H4 (cell line): Measurements from ENCODE around the gene EYS. TPM values are rescaled to one million over a fixed set of nuclear protein-coding genes. Genes with fewer than 3 reads are reported as not detected.
A peak's percentile ranks its signal among the peaks of the same experiment; 100 is the strongest.
"Not testable (repeated sequence)": the region's sequence is repeated elsewhere in the genome, so short reads cannot be mapped to it uniquely, and the experiment has no call there.

ENCODE experiments used
- DNase-seq: peaks from one replicate; pipeline ENCODE4 v3.0.0-alpha.2; 2015; ENCODE audit warnings: low spot score
- total RNA-seq: library from RNA; depleted of rRNA; stranded (reverse); fragments of >200 nt; shearing (Covaris generic); gene quantifications from 2 replicates; pipeline ENCODE4 v1.2.3, GENCODE V29; 2014

The EYS gene
- total RNA-seq, 1 experiment from 2014 or later = 0.17 TPM

DNA sequence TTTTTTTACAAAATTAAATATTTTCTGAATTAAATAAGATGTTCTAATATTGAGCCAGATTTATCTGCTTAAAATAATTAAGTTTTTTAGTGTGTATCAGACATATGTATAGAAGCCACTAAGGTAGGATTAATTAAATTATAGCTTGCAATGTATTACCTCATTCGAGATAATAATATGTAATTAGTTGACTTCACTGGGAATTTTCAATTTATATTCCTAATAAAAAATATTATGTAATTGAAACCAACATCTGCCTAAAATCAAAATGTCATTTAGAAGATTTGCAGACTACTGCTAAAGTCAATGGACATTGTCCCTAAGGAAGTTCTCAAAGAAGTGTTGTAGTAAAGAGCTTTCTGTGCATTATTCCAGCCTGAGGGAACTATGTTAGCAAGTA lies 254.7 kb downstream of the EYS start:
- DNase-seq = no peak

- no peak for DNase-seq
Observed at GRCh38 chr6:65450451-65450850, 256.6 kb downstream of the EYS start.

DNA sequence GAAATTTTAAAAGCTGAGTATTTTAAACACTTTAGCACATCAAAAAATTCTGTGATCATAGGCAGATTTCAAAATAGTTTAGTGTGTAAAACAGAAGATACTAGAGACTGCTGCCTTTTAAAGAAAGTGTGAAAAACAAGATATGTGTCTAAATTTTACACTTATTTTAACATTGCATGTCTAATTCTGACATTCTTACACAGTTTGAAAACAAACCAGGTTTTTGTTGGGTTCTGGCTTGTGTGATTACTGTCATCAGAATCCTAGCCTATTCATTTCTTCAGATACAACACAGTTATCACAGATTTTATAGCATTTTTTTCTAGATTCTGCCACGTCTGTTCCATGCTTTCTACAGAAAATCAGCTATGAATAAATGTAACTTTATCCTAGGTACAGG lies 257.1 kb downstream of the EYS start:
- DNase-seq = no peak

DNA sequence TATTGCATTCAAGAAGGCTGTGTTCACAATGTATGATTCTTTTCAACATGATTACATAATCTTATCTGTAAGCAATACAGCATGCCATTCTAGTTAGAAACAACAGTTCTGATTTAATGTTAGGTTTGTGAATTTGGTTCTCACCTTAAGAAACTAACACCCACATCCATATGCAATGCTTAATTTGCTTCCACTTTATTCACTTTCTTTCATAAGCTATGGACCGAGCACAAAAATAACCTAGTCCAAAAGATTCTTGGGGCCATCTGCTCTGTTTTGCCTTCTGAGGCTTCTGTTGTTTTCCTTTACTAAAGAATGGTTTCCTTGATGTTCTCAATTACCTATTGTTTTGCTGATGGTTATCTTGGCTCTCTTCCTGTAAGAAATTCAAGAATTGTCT lies 258.2 kb downstream of the EYS start:
- DNase-seq = no peak

- no peak for DNase-seq
Observed at GRCh38 chr6:65436281-65436680, 270.7 kb downstream of the EYS start.

DNA sequence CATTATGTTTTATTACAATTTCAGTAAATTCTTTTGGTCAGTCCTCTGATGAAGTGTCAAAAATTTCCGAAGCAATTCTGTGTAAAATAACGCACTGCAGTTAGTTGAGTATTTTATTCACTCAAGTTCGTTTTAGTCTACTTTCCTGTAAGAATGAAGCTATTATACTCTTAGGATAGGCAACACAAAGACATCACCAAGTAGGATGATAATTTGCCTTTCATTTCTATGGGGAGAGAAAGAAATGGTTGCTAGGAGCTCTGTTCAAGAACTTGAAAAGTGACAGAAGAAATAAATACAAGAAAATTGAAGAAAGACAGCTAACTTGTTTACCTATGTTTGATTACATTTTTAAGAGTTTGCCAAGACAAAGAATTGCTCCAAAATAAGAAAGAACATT lies 290.4 kb downstream of the EYS start:
- no peak for DNase-seq

- no peak for DNase-seq
Observed at GRCh38 chr6:65410309-65410708, 296.7 kb downstream of the EYS start.

GRCh38 chr6:65402564-65402963 lies 304.5 kb downstream of the EYS start:
- DNase-seq = no peak

GRCh38 chr6:65399355-65400084 lies 307.5 kb downstream of the EYS start:
- peak; percentile 11 for DNase-seq

GRCh38 chr6:65398851-65399250 lies 308.2 kb downstream of the EYS start:
- no peak for DNase-seq

DNA sequence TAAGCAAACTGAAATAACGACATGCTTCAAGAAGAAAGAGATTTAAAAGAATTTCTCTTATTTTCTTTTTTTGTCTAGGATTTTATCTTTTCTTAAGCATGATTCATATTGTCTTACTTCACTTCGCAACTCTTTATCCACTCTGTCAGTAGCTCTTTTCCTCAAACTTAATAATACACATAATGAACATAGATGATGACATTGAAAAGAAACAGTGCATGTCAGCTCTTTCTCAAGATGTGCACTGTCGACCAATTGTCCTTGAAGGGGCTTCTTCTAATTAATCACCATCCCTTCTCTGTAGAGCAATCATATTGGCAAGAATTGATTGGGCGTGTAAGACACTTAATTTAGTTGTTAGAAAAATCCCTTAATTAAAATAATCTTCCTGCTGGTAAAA lies 356.5 kb downstream of the EYS start:
- no peak for DNase-seq

DNA sequence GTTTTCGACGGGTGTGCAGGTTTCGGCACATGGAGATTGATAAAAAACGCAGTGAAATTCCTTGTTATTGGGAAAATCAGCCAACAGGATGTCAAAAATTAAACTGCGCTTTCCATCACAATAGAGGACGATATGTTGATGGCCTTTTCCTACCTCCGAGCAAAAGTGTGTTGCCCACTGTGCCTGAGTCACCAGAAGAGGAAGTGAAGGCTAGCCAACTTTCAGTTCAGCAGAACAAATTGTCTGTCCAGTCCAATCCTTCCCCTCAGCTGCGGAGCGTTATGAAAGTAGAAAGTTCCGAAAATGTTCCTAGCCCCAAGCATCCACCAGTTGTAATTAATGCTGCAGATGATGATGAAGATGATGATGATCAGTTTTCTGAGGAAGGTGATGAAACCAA lies 404.4 kb downstream of the EYS start:
- not testable (repeated sequence) for DNase-seq

DNA sequence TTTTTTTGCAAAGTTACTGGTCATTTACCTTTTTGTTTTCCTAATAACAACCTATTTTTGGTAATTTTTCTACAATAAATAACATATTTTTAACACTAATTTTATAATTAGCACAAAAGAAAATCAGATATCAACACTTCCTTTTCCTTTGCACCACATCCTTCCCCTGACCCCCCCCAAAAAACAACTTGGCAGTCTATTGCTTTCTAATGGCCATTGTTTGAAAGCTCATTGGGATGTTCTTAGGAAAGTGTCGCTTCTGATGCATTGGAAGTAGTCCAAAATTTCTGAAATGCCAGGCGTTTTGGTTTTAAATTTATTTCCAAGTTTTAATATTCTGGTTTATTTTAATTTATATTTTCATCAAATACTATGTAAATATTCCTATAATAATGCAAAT lies 407.8 kb downstream of the EYS start:
- DNase-seq = no peak

- DNase-seq = no peak
Observed at GRCh38 chr6:65295812-65296211, 411.2 kb downstream of the EYS start.

GRCh38 chr6:65289491-65289890 lies 417.5 kb downstream of the EYS start:
- DNase-seq = no peak

- DNase-seq = no peak
Observed at GRCh38 chr6:65285275-65285674, 421.8 kb downstream of the EYS start.

GRCh38 chr6:65280060-65280459 lies 427.0 kb downstream of the EYS start:
- no peak for DNase-seq

GRCh38 chr6:65262241-65262640 lies 444.8 kb downstream of the EYS start:
- no peak for DNase-seq

DNA sequence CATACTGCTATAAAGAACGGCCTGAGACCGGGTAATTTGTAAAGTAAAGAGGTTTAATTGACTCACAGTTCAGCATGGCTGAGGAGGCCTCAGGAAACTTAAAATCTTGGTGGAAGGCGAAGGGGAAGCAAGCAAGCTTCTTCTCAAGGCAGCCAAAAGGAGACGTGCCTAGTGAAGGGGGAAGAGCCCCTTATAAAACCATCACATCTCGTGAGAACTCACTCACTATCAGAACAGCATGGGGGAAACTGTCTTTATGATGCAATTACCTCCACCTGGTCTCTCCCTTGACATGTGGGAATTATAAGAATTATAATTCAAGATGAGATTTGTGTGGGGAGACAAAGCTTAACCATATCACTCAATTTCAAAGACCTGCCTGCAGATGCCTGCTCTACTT lies 447.0 kb downstream of the EYS start:
- DNase-seq = no peak

DNA sequence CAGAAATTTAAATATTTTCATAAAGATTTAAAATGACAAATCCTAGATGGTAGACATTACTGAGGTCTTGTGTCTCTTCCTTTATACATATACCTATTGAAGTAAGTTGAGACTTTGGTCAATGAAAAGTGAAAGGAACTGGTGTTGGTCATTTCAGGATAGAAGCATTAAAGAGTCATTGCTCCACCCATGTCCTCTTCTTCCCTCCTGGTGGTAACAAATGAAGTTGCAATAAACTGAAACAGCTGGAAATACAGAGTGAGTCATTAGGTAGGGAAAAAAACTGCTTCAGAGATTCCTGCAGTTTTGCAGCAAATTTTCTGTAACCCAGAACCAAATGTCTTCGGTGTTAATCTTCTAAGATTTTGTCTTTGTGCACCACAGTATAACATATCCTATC lies 448.0 kb downstream of the EYS start:
- DNase-seq = peak; percentile 80

- DNase-seq = no peak
Observed at GRCh38 chr6:65253041-65253440, 454.0 kb downstream of the EYS start.

DNA sequence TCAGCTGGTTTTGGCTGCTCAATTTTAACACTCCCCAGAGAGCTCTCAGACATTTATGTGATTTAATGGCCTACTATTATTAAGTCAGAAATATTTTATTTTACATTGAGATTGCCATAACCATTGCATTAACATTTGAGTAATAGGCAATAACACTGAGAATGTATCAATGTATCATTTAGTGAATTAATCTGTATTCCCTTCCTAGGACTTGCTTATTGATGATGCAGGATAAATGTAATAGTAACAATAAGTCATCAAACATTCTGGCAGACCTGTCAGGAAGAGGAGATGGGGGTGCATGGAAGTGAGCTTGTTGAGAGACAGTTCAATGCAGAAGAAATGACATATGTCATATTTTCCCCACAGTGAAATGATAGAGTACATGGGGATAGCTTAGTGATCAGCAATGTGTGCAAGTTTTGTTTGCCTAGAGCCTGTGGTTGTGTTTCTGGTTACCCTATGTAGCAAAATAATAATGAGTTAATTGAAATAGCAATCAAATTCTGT lies 458.9 kb downstream of the EYS start:
- DNase-seq = no peak

GRCh38 chr6:65231616-65232015 lies 475.4 kb downstream of the EYS start:
- no peak for DNase-seq

- no peak for DNase-seq
Observed at GRCh38 chr6:65229825-65230224, 477.2 kb downstream of the EYS start.
